Head of caudate nucleus (tissue), 42 donors: Measurements from ENCODE around the gene MFAP3.

Experiments used
- DNase-seq, 42 donors: peaks; one replicate each; pipeline versions ENCODE4 v3.0.0 to v3.0.0-alpha.2; 2020 to 2021; ENCODE audit warnings: mixed read lengths in 7 of 42
- intact Hi-C: fragments of 100-400 bp; cut with DNase I; formaldehyde crosslinking; loops from one replicate; pipeline ENCODE4 v1.15.0; 2022

The MFAP3 gene

DNA sequence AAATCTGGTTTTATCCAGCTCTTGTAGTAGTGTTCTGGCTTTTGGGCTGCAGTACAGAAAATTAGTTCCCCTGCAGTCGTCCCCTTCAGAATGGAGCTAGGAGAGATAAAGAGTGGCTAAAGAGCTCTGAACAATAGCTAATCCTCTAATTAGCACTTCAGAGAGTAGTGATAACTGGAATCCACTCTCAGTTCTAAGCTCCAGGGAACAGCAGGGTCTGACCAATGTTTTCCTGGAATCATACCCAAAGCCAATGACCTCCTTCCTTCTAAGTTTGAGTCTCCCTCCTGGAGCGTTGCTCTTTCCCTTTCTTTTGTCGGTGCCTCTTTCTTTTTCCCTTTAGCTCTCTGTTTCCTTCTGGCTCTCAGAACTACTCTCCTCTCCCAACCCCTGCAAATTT, 47.4 kb downstream of the MFAP3 start:
- intact Hi-C loops: no loop called here

DNA sequence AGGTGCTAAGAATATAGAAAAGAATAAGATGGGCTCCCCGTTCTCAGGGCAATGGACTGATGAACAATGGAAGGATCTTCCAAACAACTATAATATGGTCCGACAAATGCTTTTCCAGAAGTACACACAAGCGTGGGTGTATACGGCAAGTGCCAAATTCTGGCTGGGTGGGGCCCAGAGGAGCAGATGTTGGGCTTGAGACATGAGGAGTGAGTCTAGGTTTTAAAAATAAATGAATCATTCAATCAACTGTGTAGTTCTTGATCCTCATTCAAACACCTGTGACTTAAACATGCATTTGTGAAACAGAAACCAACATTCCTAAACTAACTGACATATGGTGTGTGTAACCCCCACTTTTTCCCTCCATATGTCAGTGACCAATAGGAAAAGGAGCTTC, 47.9 kb downstream of the MFAP3 start:
- intact Hi-C loops: no loop called here
- DNase-seq: no peak

More for the DNA sequence above, 47.4 kb downstream of the MFAP3 start:
- DNase-seq: no peak

DNA sequence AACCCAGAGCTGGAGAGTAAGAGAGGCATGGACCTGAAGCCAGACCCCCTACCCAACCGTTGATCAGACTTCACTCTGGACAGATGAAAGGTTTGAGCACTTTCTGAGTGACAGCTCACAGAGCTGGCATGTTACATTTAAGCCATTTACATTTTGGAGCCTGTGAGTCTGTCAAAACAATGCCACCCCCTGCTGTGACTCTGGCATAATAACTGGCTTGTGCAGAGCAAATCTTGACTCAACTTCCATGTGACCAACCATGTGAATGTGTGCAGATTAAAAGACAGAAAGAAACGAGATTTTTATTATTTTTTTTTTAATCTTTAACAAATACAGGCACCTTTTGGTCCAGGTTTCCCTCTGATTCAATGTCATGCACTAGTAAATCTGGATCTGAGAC, 48.5 kb downstream of the MFAP3 start:
- peak in 30 of 42 donors; percentile 14 to 77 (median 46) for DNase-seq
- intact Hi-C loops: no loop called here

DNA sequence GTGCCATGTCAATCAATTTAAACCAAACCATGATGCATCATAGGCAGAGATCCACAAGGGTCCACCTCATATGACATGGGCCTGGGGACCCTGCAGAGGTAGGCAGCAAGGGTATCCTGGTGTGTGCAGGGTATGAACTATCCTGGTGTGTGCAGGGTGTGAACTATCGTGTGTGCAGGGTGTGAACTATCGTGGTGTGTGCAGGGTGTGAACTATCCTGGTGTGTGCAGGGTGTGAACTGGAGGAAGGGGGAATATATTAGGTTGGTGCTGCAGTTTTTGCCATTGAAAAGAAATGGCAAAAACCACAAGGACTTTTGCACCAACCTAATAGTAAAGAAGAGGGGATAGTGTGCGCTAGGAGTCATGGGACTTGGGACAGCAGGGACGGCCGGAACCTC, 50.0 kb downstream of the MFAP3 start:
- no peak for DNase-seq
- intact Hi-C loops: no loop called here

DNA sequence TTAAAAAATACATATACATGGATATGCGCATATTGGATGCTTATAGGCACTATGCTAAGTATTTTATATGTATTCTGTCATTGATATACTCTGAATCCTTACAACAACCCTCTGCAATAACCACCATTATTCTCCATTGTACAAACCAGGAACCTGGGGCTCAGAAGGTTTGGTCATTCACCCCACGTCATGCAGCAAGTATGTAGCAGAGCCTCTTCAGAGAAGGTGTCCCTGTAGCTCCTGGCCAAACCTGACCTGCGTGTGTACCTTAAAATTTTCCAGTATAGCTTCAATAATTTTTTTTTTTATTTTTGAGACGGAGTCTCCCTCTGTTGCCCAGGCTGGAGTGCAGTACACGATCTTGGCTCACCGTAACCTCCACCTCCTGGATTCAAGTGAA, 51.9 kb downstream of the MFAP3 start:
- no peak for DNase-seq
- intact Hi-C loops: no loop called here

DNA sequence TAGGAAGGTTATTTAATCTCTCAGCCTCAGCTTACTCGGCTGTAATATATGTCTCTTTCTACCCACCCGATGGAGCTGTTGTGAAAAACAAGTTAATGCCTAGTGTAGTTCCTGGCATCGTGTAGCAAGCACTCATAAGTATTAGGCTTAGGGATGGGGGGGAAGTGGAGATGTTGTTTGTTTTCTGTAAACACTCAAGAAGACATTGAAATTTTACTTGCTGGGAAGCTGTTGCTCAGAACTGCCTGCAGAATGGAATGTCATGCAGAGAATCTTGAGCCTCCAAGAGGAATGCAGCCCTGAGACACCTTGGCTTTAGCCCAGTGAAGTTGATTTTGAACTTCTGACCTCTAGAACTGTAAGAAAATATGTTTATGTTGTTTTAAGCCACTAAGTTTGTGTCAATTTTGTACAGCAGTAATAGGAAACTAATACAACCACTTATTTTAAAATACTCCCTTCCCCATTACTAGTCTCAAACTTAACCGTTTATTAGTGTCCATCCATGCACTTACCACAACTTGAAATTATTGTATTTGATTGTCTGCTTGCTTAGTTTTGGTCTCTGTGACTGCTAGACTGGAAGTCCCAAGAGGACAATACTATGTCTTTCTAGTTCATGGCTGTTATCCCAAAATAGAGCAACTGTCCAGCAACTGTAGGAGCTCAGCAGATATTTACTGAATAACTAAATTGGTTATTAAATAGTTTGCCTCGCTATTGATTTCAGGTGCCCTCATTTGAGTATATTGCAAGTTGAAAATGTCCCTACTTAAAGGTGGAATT, 53.8 kb downstream of the MFAP3 start:
- intact Hi-C loops: no loop called here
- DNase-seq: no peak

DNA sequence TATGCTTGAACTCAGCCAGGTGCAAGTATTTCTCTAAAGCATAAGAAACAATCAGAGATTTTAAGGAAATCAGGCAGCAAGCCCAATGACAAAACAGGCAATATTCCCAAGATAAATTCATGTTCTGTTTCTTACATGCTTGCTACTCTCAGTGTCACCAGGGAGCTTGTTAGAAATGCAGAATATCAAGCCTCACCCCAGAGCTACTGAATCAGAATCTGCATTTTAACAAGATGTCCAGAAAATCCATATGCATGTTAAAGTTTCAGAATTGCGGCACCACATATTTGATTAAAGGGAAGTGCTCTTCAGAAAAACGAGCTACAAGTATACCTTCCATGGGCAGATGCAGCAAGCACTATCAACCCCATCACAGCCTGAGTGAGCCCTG, 54.4 kb downstream of the MFAP3 start:
- DNase-seq: no peak
- intact Hi-C loops: no loop called here

DNA sequence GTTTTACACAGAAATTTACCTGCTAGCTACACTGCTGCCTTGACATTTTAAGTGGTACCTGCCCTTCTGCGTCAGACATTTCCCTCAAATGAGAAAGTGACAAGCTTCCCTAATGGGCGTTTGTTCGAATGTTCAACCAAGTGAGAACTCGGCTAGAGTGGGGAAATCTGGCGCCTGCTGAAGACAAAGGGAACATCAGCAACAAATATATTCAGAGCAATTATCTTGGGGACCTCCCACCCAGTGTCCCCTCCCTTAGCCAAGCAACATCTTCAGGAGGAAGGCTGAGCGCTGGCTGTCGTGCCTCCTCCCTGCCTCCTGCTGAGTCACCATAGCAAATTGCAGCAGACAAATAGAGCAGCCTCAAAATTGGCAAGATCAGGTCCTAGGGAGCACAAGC, 57.1 kb downstream of the MFAP3 start:
- intact Hi-C loops: no loop called here
- peak in 39 of 42 donors; percentile 10 to 86 (median 48) for DNase-seq

DNA sequence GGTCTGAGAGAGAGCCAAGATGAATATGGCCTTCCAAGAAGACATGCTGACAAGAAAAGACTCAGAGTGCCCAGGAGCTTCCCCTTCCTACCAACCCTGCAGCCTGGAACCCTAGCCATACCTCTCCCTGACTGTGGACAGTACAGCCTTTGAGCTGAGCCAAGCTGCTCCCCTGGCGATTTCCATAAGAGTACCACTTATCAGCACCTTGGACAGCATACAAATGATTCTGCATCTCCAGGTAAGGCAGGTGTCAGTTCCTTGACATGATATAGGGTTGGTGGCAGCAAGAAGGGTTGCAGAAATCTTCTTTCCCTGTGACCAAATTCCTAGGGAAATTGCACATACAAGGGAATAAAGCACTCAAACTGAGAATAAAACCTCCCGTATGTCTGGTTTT, 58.3 kb downstream of the MFAP3 start:
- intact Hi-C loops: no loop called here
- DNase-seq: no peak

DNA sequence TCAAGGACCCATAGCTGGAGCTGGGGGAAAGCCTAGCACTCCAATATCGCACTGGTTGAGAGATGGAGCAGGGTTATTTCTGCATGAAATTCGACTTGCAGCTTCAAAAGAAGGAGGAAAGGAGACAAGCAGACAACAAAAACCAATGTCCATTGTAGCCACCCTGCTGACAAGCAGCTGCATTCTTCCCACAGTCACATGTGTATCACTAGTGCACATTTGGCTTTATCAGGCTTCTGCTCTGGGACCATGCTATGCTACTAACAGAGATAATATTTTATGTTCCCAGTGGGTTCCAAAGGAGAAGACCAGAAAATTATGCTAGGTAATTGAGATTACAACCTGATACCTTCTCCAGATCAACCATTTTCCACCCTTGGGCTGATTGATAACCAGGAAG, 59.7 kb downstream of the MFAP3 start:
- intact Hi-C loops: no loop called here
- DNase-seq: no peak

DNA sequence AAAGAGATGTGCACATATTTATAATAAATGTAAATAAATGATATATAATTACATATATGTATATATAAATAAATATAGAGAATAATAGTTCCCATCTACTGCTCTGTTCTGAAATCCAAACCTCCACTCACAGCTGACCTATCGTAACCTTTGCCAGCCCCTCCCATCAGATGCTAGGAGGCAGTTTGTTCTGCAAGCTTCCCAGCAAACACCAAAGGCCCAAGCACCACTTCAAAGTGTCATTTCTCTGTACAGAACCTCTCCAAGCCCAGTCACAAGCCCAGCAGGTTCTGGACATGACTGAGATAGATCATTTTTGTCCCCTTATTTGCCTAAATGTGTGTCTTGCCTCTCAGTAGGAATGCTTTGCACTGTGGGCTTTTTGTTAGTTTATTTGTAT, 62.4 kb downstream of the MFAP3 start:
- intact Hi-C loops: no loop called here
- no peak for DNase-seq

DNA sequence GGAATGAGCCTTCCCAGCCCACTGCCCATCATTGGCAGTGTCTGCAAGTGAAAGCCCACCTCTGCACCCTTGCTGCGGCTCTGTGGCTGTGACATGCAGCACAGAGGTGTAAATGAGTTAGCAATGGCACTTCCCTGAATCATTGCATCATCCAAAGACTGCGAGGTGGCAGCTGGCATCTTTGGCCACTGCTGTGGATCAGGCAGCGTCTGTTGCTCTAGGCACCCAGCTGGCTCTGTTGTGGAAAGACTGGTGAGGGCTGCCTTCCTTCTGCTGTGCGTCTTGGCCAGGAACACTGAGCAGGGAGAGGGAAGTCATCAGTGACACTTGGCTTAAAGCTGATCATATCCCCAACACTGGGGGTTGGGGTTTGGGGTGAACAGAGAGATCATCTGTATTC, 64.5 kb downstream of the MFAP3 start:
- peak in 2 of 42 donors; percentile 4 to 39 for DNase-seq
- intact Hi-C loops: no loop called here
